Measurements from ENCODE around the gene DNAI2.

GRCh38 chr17:74342224-74342623, 68.2 kb downstream of the DNAI2 start:
- no peak for TF ChIP-seq CTCF (IDR thresholded peaks at IDR 0.05; ENCODE audit: borderline replicate concordance, extremely low read depth, low read length, poor library complexity, severe bottlenecking)
- TF ChIP-seq EZH2 (IDR thresholded peaks at IDR 0.05; ENCODE audit: borderline replicate concordance, low read depth, low read length, severe bottlenecking): no peak

Data from DND-41 (cell line).